ENCODE results near the gene NTSR2. TPM values are rescaled to one million over a fixed set of nuclear protein-coding genes. Genes with fewer than 3 reads are reported as not detected.

Gene NTSR2
- total RNA-seq, 1 donor from 2014 or later: not detected

DNA sequence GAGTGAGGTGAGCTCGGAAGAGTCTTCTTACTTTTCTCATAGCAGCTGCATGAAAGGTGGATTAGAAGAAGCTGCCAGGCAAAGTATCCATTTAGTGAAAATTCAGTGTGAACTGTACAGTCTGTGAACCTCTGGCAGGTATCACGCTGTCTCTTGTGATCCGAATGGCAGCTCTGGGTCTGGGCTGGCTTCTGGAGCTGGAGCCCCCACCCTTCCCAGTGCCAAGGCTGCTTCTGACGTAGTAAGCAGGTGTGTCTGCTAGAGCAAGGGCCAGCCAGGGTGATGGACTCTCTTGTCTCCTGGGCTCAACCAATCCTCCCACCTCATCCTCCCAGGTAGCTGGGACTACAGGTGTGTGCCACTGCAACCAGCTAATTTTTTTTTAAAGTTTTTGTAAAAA is 14.0 kb upstream of the NTSR2 start:
- no peaks in the 10 kb centered on the region for H3K36me3 Mint-ChIP-seq
- TF ChIP-seq, protein P1, sequence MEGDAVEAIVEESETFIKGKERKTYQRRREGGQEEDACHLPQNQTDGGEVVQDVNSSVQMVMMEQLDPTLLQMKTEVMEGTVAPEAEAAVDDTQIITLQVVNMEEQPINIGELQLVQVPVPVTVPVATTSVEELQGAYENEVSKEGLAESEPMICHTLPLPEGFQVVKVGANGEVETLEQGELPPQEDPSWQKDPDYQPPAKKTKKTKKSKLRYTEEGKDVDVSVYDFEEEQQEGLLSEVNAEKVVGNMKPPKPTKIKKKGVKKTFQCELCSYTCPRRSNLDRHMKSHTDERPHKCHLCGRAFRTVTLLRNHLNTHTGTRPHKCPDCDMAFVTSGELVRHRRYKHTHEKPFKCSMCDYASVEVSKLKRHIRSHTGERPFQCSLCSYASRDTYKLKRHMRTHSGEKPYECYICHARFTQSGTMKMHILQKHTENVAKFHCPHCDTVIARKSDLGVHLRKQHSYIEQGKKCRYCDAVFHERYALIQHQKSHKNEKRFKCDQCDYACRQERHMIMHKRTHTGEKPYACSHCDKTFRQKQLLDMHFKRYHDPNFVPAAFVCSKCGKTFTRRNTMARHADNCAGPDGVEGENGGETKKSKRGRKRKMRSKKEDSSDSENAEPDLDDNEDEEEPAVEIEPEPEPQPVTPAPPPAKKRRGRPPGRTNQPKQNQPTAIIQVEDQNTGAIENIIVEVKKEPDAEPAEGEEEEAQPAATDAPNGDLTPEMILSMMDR (IDR thresholded peaks at IDR 0.05): no peak
- TF ChIP-seq EZH2 (IDR thresholded peaks at IDR 0.05): no peak
- no peak for TF ChIP-seq EZH2phosphoT487 (IDR thresholded peaks at IDR 0.05)
- Histone ChIP-seq H3K27ac (no peak overlapping the region), H3K9ac (no peak overlapping the region), H3K27me3 (peaks cover 4% of the 10 kb centered on the region), H3K36me3 (no peaks in the 10 kb centered on the region), H2AFZ (replicated peaks) (no peak overlapping the region), H4K20me1 (ENCODE audit: low read depth) (no peaks in the 10 kb centered on the region), H3K9me3 (ENCODE audit: low read depth) (no peaks in the 10 kb centered on the region), H3F3A (ENCODE audit: low read depth) (peaks cover 10% of the 10 kb centered on the region), H3K79me2 (ENCODE audit: low read depth) (no peaks in the 10 kb centered on the region), H3K4me3 (no peak overlapping the region), H3K4me2 (no peak overlapping the region), H3K4me1 (peaks cover 18% of the 10 kb centered on the region)
- H3K27ac Mint-ChIP-seq: no peak overlapping the region
- peaks cover 35% of the 10 kb centered on the region for H3K4me1 Mint-ChIP-seq
- H3K9me3 Mint-ChIP-seq: no peaks in the 10 kb centered on the region
- no peak for DNase-seq (ENCODE audit: low spot score)
- peaks cover 10% of the 10 kb centered on the region for H3K27me3 Mint-ChIP-seq (ENCODE audit: insufficient read depth, low read depth)
- no peak overlapping the region for H3K4me3 Mint-ChIP-seq

DNA sequence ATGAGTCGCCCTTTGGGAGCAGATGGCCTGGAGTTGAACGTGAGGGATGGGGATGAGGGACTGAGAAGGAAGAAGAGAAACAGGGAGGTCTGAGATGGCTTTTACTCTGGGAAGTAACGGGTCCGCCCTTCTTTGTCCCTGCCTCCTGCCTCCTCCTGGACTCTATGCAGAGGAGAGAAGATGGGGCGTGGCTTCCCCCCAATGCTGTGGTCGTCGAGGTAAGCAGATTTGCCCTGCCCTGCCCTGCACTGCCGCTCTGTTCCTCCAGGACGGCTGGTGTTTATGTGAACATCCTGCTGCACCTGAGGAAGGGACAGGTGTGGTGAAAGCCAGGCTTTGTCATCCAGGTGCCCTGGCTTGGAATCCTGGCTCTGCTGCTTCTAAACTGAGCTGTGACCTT is 13.5 kb upstream of the NTSR2 start:
- H3K27me3 Mint-ChIP-seq (ENCODE audit: insufficient read depth, low read depth): peaks cover 10% of the 10 kb centered on the region
- no peaks in the 10 kb centered on the region for H3K36me3 ChIP-seq
- H3K4me2 ChIP-seq: no peak overlapping the region
- H3K27me3 ChIP-seq: no peaks in the 10 kb centered on the region
- H3K27ac ChIP-seq: no peak overlapping the region
- H3K9me3 ChIP-seq (ENCODE audit: low read depth): no peaks in the 10 kb centered on the region
- H3K4me1 ChIP-seq: peaks cover 15% of the 10 kb centered on the region
- H2AFZ ChIP-seq (replicated peaks): no peak overlapping the region
- peaks cover 5% of the 10 kb centered on the region for H3F3A ChIP-seq (ENCODE audit: low read depth)
- H3K4me1 Mint-ChIP-seq: peaks cover 30% of the 10 kb centered on the region
- H3K27ac Mint-ChIP-seq: no peak overlapping the region
- H3K9me3 Mint-ChIP-seq: no peaks in the 10 kb centered on the region
- no peak overlapping the region for H3K4me3 Mint-ChIP-seq
- H3K9ac ChIP-seq: no peak overlapping the region
- peak; percentile 23 for DNase-seq (ENCODE audit: low spot score)
- no peak for TF ChIP-seq EZH2phosphoT487 (IDR thresholded peaks at IDR 0.05)
- TF ChIP-seq, protein P1 (IDR thresholded peaks at IDR 0.05): no peak
- TF ChIP-seq EZH2 (IDR thresholded peaks at IDR 0.05): no peak
- H3K4me3 ChIP-seq: no peak overlapping the region
- no peaks in the 10 kb centered on the region for H4K20me1 ChIP-seq (ENCODE audit: low read depth)
- no peaks in the 10 kb centered on the region for H3K36me3 Mint-ChIP-seq
- H3K79me2 ChIP-seq (ENCODE audit: low read depth): no peaks in the 10 kb centered on the region

DNA sequence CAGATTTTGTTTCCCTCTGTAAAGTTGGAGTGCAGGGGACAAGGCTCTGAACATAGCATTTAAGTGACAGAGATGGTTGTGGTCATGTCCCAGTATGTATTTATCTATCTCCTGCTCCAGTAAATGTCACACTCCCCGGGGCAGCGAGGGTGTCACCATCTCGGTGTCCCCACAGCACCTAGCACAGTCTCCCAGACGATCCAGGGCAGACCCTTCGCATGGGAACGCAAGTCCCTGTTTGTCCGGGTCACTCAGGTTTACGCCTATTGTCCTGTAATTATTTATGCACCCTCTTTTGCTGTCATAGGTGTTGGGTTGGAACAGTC is 12.6 kb upstream of the NTSR2 start:
- no peak overlapping the region for H3K4me3 ChIP-seq
- H3K4me1 ChIP-seq: peaks cover 16% of the 10 kb centered on the region
- Mint-ChIP-seq H3K27ac (peak overlapping the region; percentile 78), H3K9me3 (no peaks in the 10 kb centered on the region), H3K36me3 (no peaks in the 10 kb centered on the region), H3K4me3 (no peak overlapping the region), H3K27me3 (ENCODE audit: insufficient read depth, low read depth) (peaks cover 14% of the 10 kb centered on the region), H3K4me1 (peaks cover 27% of the 10 kb centered on the region)
- H3K27ac ChIP-seq: no peak overlapping the region
- H3F3A ChIP-seq (ENCODE audit: low read depth): no peaks in the 10 kb centered on the region
- TF ChIP-seq EZH2phosphoT487 (IDR thresholded peaks at IDR 0.05) (no peak), EZH2 (IDR thresholded peaks at IDR 0.05) (no peak)
- TF ChIP-seq, protein P1 (IDR thresholded peaks at IDR 0.05): no peak
- no peak for DNase-seq (ENCODE audit: low spot score)
- H3K36me3 ChIP-seq: no peaks in the 10 kb centered on the region
- H3K79me2 ChIP-seq (ENCODE audit: low read depth): no peaks in the 10 kb centered on the region
- H4K20me1 ChIP-seq (ENCODE audit: low read depth): no peaks in the 10 kb centered on the region
- no peak overlapping the region for H3K4me2 ChIP-seq
- no peak overlapping the region for H3K9ac ChIP-seq
- H3K27me3 ChIP-seq: no peaks in the 10 kb centered on the region
- H2AFZ ChIP-seq (replicated peaks): no peak overlapping the region
- H3K9me3 ChIP-seq (ENCODE audit: low read depth): no peaks in the 10 kb centered on the region

Data from neural progenitor cell (in vitro differentiated cells).